ENCODE data around the gene IQSEC2. TPM values are rescaled to one million over a fixed set of nuclear protein-coding genes. Genes with fewer than 3 reads are reported as not detected.

Gene IQSEC2
- total RNA-seq, 1 donor from 2014 or later = 4.5 TPM

DNA sequence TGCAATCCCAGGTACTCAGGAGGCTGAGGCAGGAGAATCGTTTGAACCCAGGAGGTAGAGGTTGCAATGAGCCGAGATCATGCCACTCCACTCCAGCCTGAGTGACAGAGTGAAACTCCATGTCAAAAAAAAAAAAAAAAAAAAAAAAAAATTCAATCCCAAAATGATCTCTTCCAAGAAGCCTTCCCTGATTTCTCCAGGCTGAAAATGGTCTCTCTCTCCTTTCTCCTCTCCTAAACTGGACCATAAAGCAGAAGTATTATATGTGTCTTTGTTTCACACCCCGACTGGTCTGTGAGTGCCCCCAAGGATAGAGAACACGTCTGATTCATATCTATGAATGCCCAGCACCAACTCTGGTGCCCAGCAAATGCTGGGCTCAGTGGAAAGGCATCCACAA lies 39.1 kb downstream of the IQSEC2 start:
- no peak for DNase-seq (ENCODE audit: low read depth)
- TF ChIP-seq, protein P1, sequence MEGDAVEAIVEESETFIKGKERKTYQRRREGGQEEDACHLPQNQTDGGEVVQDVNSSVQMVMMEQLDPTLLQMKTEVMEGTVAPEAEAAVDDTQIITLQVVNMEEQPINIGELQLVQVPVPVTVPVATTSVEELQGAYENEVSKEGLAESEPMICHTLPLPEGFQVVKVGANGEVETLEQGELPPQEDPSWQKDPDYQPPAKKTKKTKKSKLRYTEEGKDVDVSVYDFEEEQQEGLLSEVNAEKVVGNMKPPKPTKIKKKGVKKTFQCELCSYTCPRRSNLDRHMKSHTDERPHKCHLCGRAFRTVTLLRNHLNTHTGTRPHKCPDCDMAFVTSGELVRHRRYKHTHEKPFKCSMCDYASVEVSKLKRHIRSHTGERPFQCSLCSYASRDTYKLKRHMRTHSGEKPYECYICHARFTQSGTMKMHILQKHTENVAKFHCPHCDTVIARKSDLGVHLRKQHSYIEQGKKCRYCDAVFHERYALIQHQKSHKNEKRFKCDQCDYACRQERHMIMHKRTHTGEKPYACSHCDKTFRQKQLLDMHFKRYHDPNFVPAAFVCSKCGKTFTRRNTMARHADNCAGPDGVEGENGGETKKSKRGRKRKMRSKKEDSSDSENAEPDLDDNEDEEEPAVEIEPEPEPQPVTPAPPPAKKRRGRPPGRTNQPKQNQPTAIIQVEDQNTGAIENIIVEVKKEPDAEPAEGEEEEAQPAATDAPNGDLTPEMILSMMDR (conservative IDR thresholded peaks at IDR 0.05; ENCODE audit: low read depth, low read length) = no peak
- H3K4me3 ChIP-seq (ENCODE audit: low read depth, low read length) = no peak overlapping the region

DNA sequence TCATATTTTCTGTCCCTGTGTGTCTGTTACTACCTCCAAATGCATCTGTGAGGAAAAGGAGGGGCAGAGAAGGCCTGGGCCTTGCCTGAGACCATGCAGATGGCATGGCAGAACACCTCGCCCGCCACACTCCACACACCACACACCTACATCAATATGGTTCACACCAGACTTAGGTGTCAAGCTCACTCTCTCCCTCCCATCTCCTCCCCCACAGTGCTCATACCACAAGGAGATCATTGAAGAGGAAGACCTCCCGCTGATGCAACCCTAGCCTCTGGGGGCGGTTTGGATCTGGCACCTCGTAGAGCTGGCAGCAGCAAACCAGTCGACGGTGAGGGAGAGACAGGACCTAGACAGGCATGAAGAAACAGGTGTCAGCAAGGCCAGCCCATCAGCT lies 39.8 kb downstream of the IQSEC2 start:
- TF ChIP-seq, protein P1 (conservative IDR thresholded peaks at IDR 0.05; ENCODE audit: low read depth, low read length) = no peak
- no peak overlapping the region for H3K4me3 ChIP-seq (ENCODE audit: low read depth, low read length)
- DNase-seq (ENCODE audit: low read depth) = no peak

DNA sequence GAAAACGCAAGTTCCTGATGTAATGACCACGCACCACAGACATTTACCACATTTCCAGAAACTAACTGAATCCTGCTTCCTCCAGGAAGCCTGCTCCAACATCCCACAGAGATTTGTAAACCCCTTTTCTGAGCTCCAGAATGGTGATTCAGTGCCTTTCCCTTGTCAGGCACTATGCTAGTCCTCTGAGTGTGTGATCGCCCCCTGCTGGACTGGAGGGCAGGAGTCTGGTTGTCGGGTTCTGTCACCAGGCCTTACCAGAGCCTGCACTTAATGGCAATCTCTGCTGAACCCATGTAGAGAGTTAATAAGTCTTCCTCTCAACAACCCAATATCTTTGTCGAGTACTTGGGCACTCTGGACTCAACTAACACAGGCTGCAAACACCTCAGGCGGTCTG lies 41.9 kb downstream of the IQSEC2 start:
- DNase-seq (ENCODE audit: low read depth) = no peak
- no peak overlapping the region for H3K4me3 ChIP-seq (ENCODE audit: low read depth, low read length)
- TF ChIP-seq, protein P1 (conservative IDR thresholded peaks at IDR 0.05; ENCODE audit: low read depth, low read length) = peak; percentile 26

DNA sequence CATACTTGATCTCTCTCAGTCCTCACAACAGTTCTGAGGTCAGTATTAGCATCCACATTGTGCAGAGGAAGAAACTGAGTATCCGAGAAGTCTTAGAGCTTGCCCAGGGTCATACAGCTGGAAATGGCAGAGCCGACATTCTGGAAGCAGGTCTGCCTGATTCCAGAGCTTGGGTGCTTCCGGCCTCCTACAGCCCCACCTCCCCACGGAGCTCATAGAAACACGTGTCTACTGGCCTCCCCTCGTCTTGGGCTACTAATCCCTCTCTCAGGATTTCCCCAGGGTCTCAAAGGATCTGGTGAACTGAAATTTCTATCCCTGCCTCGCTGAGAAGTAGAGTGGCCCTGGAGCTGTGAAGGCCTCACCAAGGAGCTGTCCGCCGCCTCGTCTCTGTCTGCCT lies 44.3 kb downstream of the IQSEC2 start:
- TF ChIP-seq, protein P1 (conservative IDR thresholded peaks at IDR 0.05; ENCODE audit: low read depth, low read length) = no peak
- H3K4me3 ChIP-seq (ENCODE audit: low read depth, low read length) = no peak overlapping the region
- DNase-seq (ENCODE audit: low read depth) = no peak

DNA sequence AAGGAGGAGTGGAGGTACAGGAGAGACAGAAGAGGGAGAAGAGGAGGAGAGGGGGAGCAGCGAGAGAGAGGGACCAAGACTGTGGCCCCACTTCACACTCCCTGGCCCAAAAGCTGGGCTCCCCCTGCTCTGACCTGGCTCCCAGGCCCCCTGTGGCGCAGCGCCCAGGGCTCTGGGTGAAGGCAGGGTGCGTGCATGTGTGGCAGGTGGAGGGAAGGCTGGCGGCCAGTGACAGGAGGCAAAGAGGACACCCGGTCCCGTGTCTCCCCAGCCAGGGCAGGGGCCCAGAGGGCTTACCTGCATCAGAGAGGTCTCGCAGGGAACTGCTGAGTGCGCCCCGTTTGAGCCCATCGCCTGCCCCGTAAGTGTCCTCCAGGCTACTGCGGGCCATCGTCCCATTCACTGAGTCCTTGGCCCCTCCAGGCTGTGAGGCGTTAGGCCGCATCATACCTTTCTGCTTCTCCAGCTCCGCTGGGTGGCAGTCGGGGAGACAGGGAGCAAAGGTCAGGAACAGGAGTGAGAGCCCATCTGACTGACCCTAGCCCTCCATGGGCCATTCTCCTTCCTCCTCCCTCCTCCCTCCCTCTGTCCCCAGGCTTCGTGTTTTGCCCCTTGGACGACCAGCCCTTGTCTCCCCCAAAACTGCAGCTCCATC lies 45.2 kb downstream of the IQSEC2 start:
- no peak overlapping the region for H3K4me3 ChIP-seq (ENCODE audit: low read depth, low read length)
- TF ChIP-seq, protein P1 (conservative IDR thresholded peaks at IDR 0.05; ENCODE audit: low read depth, low read length) = no peak
- DNase-seq (ENCODE audit: low read depth) = no peak

DNA sequence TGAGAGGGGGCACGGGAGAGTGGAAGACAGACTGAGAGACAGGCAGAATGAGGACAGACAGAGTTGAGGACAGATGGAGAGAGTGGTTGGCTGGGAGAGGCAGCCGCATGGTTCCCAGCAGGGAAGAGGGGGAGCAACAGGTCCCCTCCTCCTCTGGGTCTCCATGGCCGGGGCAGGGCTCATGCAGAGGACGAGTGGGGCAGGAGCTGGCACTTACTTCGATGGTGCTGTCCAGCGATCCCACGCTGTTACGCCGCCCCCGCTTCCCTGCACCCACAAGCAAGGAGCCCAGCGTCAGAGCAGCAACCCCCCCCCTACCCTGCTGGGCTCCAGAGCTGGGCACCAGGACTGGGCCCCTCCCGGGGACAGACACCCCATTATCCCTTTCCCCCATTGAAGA lies 45.8 kb downstream of the IQSEC2 start:
- H3K4me3 ChIP-seq (ENCODE audit: low read depth, low read length) = no peak overlapping the region
- TF ChIP-seq, protein P1 (conservative IDR thresholded peaks at IDR 0.05; ENCODE audit: low read depth, low read length) = no peak
- no peak for DNase-seq (ENCODE audit: low read depth)

DNA sequence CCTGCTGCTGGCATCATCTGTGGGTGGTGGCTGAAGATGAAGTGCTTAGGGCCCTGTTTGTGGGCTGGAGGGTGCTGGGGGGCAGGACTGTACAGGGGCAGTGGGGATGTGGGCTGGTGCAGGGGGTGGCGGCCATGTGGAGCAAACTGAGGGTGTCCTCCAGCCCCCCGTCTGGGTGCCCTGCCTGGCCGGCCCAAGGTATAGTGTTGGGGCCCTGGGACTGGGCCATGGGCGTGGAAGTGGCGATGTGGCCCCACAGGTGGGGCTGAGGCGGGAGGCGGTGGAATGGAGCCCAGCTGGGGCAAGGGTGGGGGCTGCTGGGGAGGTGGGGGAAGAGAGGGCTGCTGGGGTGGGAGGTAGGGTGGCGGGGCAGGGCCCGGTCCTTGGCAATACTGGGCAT lies 46.9 kb downstream of the IQSEC2 start:
- no peak overlapping the region for H3K4me3 ChIP-seq (ENCODE audit: low read depth, low read length)
- no peak for DNase-seq (ENCODE audit: low read depth)
- TF ChIP-seq, protein P1 (conservative IDR thresholded peaks at IDR 0.05; ENCODE audit: low read depth, low read length) = no peak
